Hepatocyte (in vitro differentiated cells): ENCODE data around the gene RASAL2. TPM values are rescaled to one million over a fixed set of nuclear protein-coding genes. Genes with fewer than 3 reads are reported as not detected.

ENCODE experiments used
- DNase-seq: peaks from one replicate; pipeline ENCODE4 v3.0.0-alpha.2; 2016; ENCODE audit warnings: low spot score
- H2AFZ ChIP-seq: fragments of 200-600 bp; sonication (generic); 2 replicates; pipeline ENCODE4 v1.6.0; 2016; ENCODE audit warnings: antibody characterized with exemption, mild to moderate bottlenecking
- H3K27ac ChIP-seq: fragments of 200-600 bp; sonication (generic); 2 replicates; pipeline ENCODE4 v1.5.1; 2016; ENCODE audit warnings: mild to moderate bottlenecking
- H3K27me3 ChIP-seq: fragments of 200-600 bp; sonication (generic); 2 replicates; pipeline ENCODE4 v1.6.1; 2016
- H3K36me3 ChIP-seq: fragments of 200-600 bp; sonication (generic); replicated peaks from 2 replicates; pipeline ENCODE4 v1.5.1; 2016; ENCODE audit warnings: low read depth; ENCODE audit not compliant: insufficient read depth
- H3K4me1 ChIP-seq: fragments of 200-600 bp; sonication (generic); 2 replicates; pipeline ENCODE4 v1.5.1; 2016; ENCODE audit warnings: mild to moderate bottlenecking, moderate library complexity; ENCODE audit not compliant: insufficient read depth
- H3K4me2 ChIP-seq: fragments of 200-600 bp; sonication (generic); 2 replicates; pipeline ENCODE4 v1.6.0; 2016
- H3K4me3 ChIP-seq: fragments of 200-600 bp; sonication (generic); 2 replicates; pipeline ENCODE4 v1.5.1; 2016; ENCODE audit warnings: mild to moderate bottlenecking
- H3K79me2 ChIP-seq: fragments of 200-600 bp; sonication (generic); 2 replicates; pipeline ENCODE4 v1.6.0; 2017; ENCODE audit warnings: mild to moderate bottlenecking
- H3K9me2 ChIP-seq: fragments of 200-600 bp; sonication (generic); replicated peaks from 2 replicates; pipeline ENCODE4 v1.6.0; 2017; ENCODE audit warnings: mild to moderate bottlenecking; ENCODE audit not compliant: insufficient read depth
- H3K9me3 ChIP-seq: fragments of 200-600 bp; sonication (generic); 2 replicates; pipeline ENCODE4 v1.5.1; 2016; ENCODE audit warnings: low read depth, mild to moderate bottlenecking
- H4K20me1 ChIP-seq: fragments of 200-600 bp; sonication (generic); 2 replicates; pipeline ENCODE4 v1.6.0; 2016; ENCODE audit warnings: mild to moderate bottlenecking; ENCODE audit not compliant: insufficient read depth, poor library complexity, severe bottlenecking
- EZH2 ChIP-seq: fragments of 200-600 bp; sonication (generic); IDR thresholded peaks from 2 replicates; pipeline ENCODE4 v1.6.1; 2016; ENCODE audit warnings: antibody characterized with exemption, mild to moderate bottlenecking, borderline replicate concordance
- EZH2phosphoT487 ChIP-seq: fragments of 200-600 bp; sonication (generic); IDR thresholded peaks from one replicate; pipeline ENCODE4 v1.6.1; 2018; ENCODE audit warnings: antibody characterized with exemption, mild to moderate bottlenecking, low read depth, moderate library complexity; ENCODE audit not compliant: unreplicated experiment, severe bottlenecking
- WGBS: methylation state at CpG from one replicate; pipeline ENCODE4 v1.1.6; 2016; ENCODE audit warnings: low lambda C conversion rate; ENCODE audit errors: missing lambda C conversion rate; 5-methylcytosine and 5-hydroxymethylcytosine counted together
- polyA plus RNA-seq: library from polyadenylated mRNA; unstranded; fragments of >200 nt; fragmentation: Nextera tagmentation; extraction: Ambion mirVana; gene quantifications from 2 replicates; pipeline ENCODE4 v1.2.1, GENCODE V29; 2016
- total RNA-seq: library from RNA; depleted of rRNA; stranded (reverse); fragments of >200 nt; gene quantifications from 2 replicates; pipeline ENCODE4 v1.2.3, GENCODE V29; 2014
- TF ChIP-seq, protein P1 (sequence below): fragments of 200-600 bp; sonication (generic); IDR thresholded peaks from 2 replicates; pipeline ENCODE4 v1.5.1; 2016; ENCODE audit warnings: antibody characterized with exemption, mild to moderate bottlenecking; ENCODE audit not compliant: poor library complexity

The RASAL2 gene
- total and polyA plus RNA-seq, 2 experiments from 2014 or later: 8.7 to 24.0 TPM

DNA sequence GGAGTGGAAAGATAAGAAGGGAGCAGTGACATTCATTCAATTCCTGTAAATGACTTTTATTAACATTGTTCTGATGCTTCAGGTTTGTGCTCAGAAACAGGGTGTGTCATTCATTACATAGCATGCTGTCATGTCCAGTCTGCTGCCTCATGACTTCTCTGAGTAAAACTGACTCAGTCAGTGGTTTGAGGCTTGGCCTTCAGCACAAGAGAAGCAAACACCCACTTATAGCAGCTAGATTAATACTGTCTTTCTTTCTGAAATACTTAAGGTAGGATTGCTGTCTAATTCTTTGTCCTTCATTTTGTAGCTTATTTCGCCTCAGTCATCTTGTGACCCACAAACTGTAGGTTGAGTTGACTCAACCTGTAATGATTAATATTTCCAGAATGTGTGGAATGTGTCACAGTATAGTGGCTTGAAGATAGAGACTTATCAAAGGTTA lies 32.9 kb downstream of the RASAL2 start:
- H3K27me3 ChIP-seq: no peaks in the 10 kb centered on the region
- TF ChIP-seq EZH2phosphoT487: no peak
- TF ChIP-seq, protein P1, sequence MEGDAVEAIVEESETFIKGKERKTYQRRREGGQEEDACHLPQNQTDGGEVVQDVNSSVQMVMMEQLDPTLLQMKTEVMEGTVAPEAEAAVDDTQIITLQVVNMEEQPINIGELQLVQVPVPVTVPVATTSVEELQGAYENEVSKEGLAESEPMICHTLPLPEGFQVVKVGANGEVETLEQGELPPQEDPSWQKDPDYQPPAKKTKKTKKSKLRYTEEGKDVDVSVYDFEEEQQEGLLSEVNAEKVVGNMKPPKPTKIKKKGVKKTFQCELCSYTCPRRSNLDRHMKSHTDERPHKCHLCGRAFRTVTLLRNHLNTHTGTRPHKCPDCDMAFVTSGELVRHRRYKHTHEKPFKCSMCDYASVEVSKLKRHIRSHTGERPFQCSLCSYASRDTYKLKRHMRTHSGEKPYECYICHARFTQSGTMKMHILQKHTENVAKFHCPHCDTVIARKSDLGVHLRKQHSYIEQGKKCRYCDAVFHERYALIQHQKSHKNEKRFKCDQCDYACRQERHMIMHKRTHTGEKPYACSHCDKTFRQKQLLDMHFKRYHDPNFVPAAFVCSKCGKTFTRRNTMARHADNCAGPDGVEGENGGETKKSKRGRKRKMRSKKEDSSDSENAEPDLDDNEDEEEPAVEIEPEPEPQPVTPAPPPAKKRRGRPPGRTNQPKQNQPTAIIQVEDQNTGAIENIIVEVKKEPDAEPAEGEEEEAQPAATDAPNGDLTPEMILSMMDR: no peak
- TF ChIP-seq EZH2: no peak
- H3K36me3 ChIP-seq: no peaks in the 10 kb centered on the region
- H3K27ac ChIP-seq: peak overlapping the region; percentile 82
- no peak overlapping the region for H3K4me3 ChIP-seq
- H3K4me2 ChIP-seq: peak overlapping the region; percentile 53
- H4K20me1 ChIP-seq: no peaks in the 10 kb centered on the region
- H3K4me1 ChIP-seq: peaks cover 8% of the 10 kb centered on the region
- DNase-seq: peak; percentile 64
- no peak overlapping the region for H2AFZ ChIP-seq
- H3K9me3 ChIP-seq: no peaks in the 10 kb centered on the region
- no peaks in the 10 kb centered on the region for H3K9me2 ChIP-seq
- 60% methylated on average over 1 of the region's 1 CpG for WGBS
- H3K79me2 ChIP-seq: peaks cover 65% of the 10 kb centered on the region

DNA sequence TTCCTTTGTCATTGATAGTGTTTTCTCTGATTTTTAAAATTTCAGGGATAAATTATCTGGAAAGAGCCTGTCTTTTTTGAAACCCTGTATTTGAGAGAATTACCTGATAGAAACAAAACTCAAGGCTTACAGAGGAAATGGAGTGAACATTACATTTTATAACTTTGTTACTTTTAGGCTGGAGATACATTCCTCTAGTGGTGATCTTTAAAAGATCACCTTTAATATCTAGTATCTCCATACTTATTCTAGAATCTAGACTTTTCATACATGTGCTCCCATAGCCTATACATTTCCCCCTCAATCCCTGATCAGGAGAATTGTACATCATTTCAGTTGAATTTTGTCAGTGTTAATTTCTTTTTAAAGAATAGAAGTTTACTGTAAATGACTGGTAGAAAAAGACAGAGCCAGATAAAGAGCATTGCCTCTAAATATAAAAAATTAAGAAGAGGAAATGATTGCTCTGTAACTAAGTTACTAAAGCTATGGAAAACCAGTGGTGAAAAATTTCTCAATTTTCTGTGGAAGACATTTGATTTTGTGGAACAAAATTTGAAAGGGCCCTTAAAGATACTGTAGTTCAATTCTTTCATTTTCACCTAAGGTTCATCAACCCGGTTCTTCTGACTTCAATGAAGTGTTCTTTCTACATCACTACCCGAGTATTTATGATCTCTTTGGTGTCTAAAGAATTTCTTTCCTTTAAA lies 33.7 kb downstream of the RASAL2 start:
- H3K4me1 ChIP-seq: peaks cover 8% of the 10 kb centered on the region
- WGBS: 87% methylated on average over 2 of the region's 2 CpGs
- DNase-seq: no peak

GRCh38 chr1:178133239-178133989 lies 39.5 kb downstream of the RASAL2 start:
- Histone ChIP-seq H3K4me3 (no peak overlapping the region), H3K79me2 (peaks cover 67% of the 10 kb centered on the region), H3K4me1 (no peaks in the 10 kb centered on the region), H2AFZ (no peak overlapping the region), H3K9me3 (no peaks in the 10 kb centered on the region), H3K4me2 (no peak overlapping the region), H3K36me3 (no peaks in the 10 kb centered on the region), H3K9me2 (no peaks in the 10 kb centered on the region), H3K27ac (no peak overlapping the region), H4K20me1 (no peaks in the 10 kb centered on the region), H3K27me3 (no peaks in the 10 kb centered on the region)
- TF ChIP-seq, protein P1: no peak
- TF ChIP-seq EZH2phosphoT487 (no peak), EZH2 (no peak)
- WGBS: 93% methylated on average over 3 of the region's 3 CpGs
- no peak for DNase-seq

More for the DNA sequence above, 33.7 kb downstream of the RASAL2 start:
- no peaks in the 10 kb centered on the region for H3K9me3 ChIP-seq
- TF ChIP-seq EZH2: no peak
- no peak for TF ChIP-seq EZH2phosphoT487
- TF ChIP-seq, protein P1: no peak
- no peaks in the 10 kb centered on the region for H3K27me3 ChIP-seq
- H3K79me2 ChIP-seq: peaks cover 64% of the 10 kb centered on the region
- H2AFZ ChIP-seq: no peak overlapping the region
- no peak overlapping the region for H3K4me3 ChIP-seq
- H3K4me2 ChIP-seq: peak overlapping the region; percentile 53
- no peaks in the 10 kb centered on the region for H4K20me1 ChIP-seq
- H3K36me3 ChIP-seq: no peaks in the 10 kb centered on the region
- H3K9me2 ChIP-seq: no peaks in the 10 kb centered on the region
- peak overlapping the region; percentile 82 for H3K27ac ChIP-seq
